ENCODE measurements around the gene TSPAN14.

Gene TSPAN14

DNA sequence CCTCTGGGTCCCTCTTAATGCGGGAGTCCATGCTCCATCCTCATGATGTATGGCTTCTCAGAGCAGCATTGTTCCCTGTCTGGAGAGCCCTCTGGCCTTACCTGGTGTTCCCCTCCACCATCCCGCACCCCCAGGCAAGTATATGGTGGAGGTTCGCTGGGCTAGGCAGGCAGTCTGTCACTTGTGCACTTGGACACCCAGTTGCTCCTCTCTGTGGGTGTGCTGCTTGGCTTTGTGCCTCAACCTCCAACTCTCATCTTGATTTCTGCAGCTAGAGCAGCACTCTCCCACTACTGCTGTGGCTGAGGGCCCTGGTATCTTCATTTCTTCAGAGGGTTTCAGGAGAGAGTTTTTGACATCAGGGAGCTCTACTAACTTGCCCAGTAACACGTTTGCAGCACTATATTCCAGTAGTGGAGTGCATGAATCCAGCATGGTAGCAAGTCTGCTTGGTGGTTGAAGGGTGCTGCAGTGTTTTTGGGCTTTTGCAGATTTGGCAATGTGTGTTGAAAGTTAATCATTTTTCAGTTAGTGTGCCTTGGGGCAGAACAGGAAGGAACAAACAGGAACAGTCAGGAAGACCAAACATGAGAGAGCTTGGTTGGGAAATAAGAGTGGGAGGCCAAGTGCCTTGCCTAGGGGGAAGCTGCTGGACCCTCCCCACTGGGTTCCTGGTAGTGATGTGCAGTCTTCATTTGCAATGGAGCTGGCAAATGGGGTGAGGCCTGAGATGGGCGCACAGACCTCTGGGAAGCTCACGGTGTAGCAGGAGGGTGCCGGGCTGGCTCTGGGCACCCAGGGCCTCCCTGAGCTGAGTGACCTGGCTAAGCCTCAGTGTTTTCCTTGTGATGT is 37.4 kb downstream of the TSPAN14 start:
- DNase-seq = no peak

DNA sequence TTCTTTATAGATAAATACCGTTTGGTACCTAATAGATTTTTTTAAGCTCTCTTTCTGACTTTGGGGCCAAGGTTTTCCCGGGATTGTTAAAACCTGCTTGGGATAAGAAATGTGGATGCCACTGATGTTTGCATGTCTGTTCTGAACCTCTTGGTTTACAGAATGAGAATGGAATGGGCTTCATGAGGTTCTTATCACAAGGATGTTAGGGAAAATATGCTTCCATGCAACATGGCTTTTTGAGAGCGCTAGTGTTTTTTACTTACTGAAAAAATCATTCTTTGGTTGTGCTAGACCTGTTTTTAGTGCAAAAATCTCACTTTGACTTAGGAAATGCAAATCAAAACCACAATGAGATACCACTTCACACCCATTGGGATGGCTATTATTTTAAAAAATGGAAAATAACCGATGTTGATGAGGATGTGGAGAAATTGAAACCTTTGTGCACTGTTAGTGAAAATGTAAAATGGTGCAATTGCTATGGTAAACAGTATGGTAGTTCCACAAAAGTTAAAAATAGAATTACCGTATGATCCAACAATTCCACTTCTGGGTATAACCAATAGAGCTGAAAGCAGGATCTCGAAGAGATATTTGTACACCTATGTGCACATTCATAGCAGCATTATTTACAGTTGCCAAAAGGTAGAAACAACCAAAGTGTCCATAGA is 38.9 kb downstream of the TSPAN14 start:
- DNase-seq = no peak

DNA sequence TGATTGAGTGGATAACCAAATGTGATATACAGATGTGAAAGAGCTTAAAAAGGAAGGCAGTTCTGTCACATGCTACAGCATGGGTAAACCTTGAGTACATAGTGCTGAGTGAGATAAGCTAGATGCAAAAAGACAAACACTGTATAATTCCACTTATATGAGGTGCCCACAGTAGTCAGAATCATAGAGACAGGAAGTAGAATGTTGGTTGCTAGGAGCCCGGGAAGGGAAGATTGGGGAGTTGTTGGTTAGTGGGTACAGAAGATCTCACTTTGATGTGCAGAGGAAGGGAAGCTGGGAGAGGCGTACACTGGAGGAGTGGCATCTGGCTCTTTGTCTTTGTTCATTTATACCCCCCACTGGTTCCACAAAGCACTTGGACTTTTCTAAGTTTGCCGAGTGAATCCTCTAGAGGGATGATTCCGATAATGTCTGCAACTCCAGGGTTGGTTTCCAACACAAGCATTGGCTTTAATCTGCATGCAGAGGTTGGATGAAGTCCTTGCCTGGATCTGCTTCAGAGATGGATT is 39.5 kb downstream of the TSPAN14 start:
- no peak for DNase-seq

DNA sequence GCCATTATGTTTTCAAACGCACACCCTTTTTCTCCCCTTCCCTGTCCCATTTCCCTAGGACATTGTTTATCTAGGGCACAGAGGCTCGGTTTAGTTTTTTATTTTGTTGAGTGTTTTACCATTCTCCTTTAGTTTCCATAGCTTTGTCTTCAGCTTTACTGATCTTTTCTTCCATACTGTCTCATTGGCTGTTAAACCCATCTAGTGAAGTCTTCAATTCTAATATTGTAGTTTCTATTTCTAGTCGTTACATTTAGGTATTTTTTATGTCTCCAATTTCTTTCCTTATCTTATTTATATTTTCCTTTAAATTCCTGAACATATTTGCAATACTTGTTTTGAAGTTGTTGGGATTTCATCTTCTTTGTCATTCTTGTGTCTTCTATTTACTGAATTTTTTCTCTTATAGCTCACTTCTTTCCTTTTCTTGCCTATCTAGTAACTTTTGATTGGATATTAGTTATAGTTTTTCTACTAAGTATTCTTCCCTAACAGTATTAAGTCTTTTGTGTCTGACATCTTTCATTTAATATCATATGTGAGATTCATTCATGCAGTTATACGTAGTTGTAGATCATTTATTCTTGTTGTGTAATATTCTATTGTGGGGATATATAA is 42.6 kb downstream of the TSPAN14 start:
- no peak for DNase-seq

DNA sequence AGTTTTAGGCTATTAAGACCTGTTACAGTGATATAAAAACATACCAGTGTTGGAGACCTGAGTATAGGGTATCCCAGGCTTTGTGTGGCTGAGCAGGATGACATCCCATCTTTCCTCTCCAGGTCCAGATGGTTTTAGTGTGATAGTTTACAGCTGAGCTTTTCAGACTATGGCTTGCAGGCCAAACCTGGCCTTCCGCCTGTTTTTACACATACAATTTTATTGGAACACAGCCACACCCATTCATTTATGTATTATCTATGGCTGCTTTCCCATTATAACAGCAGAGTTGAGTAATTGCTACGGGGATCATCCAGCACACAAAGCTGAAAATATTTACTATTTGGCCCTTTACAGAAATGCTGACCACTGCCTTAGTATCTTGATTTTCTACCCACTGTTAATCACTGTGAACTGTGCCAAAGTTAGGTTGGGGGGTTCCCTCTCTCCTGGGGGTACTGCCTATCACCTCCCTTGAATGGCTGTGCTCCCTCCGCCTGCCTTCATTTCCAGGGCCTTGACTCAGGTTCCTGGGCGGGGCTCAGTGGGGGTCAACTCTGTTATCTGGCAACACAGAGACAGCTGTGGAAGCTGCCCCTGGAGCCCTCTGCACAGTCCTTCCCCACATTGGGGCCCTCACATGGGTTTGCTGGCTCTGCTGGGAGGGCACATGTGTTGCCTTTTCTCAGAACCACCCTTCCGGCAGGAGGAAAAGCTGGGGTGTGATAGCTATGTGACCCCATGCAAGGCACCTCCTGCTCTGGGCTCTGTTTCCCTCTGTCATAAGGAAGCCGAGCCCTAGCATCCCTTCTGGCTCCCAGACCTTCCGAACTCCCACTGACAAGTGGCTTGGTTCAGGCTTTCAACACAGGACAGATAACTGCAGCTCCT is 43.3 kb downstream of the TSPAN14 start:
- no peak for DNase-seq

DNA sequence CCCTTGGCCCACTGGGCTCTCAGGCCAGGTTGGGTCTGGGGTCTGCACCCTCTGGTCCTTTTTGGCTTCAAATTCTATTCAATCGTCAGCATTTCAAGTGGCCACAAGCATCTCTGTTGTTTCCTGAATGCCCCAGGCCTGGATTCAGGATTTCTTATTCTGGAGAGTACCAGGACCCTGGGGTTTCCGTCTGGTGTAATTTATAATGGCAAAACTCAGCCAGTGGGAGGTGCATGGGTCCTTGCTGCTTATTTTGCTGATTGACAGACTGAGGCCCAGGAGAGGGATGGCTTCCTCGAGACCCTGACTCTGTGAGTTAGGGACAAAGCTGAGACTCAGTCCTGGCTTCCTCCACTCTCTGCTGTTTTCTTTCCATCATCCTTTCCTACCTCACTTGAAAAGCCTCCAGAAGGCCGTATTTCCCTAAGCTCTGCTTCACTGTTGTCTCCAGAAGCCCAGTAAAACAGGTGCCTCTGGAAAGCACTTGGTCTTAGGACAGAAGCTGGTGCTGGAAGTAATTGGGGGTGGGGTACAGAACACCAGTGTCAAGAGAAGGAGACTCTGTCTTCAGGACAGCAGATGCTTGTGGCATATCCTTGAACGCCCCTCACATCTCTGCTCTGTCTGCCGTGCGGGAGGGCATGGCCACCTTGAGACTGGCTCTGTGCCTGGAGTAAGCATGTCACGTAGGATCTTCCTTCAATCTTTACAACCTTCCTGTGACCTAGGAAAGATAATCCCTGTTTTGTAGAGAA is 44.1 kb downstream of the TSPAN14 start:
- no peak for DNase-seq

DNA sequence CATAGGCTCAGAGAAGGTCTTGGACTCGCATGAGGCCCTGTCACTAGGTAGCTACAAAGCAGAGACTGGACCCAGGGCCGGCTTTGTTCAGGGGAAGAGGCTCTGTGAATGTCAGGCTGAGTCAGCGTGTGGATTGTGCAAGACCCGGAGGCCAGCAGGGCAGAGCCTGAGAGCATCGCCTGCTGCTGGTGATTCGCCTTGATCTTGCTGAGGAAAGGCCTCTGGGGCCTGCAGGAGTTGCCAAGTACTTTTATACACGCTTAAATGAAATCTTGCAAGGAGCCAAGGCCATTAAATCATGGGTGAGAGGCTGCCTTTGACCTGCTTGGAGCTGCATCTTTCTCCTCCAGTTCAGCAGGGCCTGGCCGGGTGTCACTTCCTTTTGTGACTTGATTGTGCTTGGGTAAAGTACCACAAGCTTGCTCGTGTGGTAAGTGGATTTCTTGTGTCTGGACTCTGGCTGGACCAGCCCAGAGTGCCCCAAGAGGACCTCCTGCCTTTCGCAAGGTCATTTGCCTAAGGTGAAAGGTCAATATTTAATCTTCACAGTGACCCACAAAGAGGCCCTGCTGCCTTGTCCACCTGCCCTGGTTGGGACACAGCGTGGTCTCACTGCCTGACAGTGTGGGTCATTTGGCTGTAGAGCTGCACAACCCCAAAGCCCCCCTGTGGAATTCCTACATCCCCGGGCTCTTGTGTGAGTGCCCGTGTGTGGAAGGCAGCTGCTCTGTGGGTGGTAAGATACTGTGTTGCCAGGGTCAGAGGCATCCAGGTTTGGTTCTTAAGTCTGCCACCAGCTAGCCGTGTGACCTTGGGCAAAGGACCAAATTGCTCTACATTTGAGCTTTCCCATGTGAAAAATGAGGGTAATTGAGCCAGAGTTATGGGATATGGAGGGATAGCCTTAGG is 45.0 kb downstream of the TSPAN14 start:
- peak; percentile 54 for DNase-seq

DNA sequence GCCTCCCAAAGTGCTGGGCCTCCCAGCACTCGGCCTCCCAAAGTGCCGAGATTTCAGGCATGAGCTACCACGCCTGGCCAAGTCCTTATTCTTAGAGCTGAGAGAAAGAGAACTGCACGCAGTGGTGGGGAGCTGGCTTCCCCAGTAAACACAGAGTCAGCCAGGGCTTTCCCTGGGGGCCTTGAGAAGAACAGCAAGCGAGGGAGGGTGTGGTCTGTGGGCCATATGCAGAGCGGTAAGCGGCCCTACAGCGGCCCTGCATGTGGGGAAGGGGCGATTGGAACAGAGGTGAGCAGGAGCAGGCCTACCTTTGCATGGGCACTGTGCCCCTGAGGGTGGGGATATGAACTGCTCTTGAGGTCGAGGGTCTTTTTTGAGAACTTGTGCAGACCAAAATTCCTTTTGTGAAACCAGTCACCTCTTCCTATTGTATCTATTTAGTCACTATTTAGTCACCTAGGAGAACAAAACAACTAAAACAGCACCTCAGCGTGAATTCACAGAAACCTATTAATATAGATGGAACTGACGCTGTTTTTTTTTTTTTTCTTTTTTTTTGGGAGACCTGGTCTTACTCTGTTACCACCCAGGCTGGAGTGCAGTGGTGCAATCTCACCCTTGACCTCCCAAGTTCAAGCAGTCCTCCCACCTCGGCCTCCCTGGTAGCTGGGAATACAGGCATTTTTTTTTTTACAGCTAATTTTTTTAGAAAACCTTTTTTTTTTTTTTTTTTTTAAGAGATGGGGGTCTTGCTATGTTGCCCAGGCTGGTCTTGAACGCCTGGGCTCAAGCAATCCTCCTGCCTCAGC is 46.7 kb downstream of the TSPAN14 start:
- DNase-seq = peak; percentile 55

DNA sequence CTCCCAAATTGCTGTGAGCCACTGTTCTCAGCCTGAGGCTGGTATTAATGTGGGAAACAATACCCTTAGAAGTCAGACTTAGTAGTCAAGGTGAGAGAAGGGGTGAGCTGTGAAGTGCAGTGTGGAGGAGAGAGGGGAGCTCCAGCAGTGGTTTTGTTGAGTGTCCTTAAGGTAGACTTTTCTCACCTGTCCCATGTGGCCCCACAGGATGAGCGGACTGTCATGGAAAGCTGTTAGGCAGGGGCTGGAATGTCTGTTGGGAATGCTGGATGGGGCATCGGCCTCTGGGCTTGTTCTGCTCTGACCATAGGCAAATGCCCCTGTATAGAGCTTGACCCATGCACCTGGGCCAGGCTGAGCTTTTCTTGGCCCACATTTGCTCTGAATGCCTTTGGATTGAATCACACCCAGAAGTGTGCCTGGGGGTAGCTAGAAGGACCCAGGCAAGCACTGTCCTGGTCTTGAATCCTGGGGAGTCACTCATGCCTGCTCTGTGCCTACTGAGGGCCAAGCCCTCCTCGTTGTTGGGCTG is 47.3 kb downstream of the TSPAN14 start:
- no peak for DNase-seq

DNA sequence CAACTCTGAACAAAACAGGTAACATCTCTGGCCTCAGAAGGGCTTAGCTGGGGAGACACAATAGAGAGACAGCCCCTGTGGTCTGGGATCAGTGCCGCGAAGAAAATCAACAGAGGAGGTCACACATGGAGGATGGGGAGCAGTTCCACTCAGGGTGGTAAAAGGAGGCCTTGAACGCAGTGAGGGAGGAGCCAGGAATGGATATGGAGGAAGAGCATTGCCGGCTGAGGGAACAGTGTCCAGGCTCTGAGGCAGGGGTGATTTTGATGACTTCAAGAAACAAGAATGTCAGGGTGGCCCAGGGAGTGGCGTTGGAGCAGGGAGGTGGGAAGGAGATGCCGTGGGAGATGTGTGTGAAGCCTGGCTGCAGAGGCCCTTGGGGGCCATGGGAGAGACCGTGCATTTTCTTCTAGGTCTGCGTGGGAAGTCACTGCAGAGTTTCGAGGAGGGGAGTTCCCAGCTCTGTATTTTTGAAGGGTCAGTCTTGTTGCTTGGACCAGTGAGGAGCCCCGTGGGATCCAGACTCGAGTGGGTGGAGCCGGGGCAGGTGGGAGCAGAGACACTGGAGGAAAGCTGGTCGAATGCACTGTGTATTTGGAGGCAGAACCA is 47.9 kb downstream of the TSPAN14 start:
- no peak for DNase-seq

DNA sequence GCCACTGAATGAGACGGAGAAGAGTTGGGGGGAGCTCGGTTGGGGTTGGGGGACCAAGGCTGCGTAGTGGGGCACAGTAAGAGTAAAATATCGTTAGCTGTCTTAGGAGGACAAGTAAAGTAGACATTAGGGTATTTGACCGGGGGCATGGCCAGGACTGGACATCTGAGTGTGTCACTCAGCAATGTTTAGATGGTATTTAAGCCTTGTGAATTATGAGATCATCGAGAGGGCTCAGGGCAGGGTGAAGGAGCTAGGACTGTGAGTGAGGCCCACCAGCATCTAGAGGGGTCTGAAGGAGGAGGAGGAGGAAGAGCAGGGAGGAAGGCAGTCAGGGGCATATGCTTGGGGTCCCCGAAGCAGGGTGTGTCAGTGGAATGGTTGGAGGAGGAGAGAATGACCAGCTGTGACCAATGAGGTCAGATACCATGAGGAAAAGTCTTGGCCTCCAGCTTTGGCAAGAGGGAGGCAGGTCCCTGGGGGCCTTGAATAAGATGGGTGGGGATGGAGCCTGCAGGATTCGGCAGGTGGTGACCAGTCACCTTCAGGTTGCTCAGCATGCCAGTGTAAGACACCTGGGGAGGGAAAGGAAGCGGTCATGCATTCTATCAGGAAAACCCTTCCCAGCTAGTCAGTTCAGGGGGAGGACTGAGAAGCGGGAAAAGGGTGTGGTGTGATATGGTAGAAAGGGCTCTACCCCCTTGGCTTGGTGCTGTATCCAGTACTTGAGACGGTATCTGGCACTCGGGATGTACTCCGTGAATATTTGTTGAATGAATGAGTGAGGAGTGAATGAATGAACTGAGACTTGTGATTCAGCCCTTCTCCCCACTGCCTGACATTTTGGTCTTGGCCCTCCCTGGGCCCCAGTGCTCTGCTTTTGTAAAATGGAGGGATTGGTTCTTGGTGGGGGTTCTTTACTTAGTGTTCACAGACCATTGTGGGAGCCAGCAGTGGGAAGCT is 48.8 kb downstream of the TSPAN14 start:
- DNase-seq = no peak

DNA sequence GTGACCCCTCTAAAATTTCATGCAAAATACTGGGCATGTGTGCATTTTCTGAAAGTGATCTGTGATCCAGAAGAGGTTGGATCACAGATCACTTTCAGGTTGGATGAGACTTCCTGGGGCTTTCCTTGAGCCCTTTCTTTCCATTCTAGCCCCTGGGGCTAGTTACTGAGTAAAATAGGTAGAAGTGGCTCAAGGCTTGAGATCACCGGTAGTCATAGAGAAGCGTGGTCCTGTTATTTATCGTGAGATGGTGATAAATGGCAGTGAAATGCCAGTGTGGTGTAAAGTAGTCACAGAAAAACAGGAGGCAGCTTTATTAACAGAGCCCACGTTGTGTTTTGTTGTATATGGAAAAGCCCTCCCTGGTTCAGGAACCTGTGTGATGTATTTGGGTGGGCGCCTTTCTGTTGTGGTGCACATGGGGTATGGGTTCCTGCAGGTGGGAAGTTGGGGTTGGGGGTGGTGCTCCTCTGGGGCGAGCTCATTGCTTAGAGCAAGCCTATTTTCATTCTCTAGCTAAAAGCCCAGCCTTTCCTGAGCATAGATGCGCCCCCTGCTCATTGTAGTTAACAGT is 49.6 kb downstream of the TSPAN14 start:
- no peak for DNase-seq

DNA sequence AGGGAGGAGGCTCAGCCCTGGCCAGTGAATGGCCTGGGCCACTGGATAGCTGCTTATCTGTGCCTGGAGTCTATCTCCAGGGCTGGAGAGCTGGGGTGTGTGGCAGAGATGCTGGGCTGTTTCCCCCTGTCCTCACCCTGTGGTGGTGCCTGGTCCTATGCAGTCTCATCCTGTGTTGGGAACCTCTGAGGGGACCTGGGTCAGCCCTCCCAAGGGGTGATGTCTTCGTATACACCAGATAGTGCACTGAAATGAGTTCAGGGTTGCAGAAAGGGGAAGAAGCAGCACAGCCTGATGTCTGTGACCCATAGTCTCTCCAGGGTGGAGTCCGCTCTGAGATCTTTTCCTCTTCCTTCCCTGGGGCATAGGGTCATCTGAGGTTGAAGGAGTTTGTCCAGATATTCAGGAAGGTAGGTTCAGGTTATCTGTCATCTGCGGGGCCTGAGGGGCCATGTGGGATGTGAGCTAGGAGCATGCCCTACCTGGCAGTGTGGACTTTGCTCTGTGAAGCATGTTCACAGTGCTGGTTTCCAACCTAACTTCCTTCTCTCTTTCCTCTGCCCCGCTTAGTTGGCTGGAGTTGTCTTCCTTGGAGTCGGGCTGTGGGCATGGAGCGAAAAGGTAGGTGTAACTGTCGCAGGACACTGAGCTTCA is 50.2 kb downstream of the TSPAN14 start:
- DNase-seq = no peak

DNA sequence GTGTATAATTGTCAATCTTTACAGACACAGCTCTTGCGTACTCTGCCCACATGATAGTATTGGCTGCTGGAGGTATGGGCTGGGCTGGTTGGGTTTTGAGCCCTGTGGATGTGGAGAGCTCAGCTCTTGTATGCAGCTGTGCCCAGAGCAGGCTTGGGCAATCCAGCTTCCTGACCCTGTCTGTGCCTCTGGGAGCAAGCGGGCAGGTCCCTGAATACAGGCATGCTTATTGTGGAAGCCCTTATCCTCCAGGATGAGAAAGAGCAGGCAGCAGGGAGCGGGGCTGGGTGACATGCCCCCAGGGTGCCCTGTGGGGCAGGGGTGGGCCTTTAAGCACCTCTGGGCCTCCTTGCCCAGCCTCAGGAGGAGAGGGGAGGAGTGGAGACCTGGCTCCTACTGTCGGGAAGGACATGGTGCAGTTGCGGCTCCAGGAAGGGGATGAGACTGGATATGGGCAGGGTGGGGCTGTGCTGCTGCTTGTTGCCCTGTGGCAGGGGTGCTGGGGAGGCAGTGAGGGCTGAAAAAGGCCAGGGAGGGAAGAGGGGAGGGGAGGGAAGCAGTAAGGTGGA is 50.9 kb downstream of the TSPAN14 start:
- no peak for DNase-seq

DNA sequence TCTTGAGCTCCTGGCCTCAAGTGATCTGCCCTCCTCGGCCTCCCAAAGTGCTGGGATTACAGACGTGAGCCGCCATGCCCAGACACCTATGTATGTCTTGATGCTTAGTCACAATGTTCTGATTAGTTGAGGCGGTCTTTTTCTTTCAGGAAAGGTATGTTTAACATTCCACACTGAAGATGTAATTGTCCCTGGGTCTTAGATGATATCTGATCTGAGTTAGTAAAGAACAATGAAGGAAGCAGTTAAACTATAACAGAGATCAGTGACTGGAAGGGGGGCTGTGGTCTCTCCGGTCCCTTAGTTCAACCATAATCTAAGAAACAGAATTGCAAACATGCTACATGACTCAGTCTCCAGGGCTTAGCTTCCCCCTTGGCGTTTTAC is 52.1 kb downstream of the TSPAN14 start:
- no peak for DNase-seq

DNA sequence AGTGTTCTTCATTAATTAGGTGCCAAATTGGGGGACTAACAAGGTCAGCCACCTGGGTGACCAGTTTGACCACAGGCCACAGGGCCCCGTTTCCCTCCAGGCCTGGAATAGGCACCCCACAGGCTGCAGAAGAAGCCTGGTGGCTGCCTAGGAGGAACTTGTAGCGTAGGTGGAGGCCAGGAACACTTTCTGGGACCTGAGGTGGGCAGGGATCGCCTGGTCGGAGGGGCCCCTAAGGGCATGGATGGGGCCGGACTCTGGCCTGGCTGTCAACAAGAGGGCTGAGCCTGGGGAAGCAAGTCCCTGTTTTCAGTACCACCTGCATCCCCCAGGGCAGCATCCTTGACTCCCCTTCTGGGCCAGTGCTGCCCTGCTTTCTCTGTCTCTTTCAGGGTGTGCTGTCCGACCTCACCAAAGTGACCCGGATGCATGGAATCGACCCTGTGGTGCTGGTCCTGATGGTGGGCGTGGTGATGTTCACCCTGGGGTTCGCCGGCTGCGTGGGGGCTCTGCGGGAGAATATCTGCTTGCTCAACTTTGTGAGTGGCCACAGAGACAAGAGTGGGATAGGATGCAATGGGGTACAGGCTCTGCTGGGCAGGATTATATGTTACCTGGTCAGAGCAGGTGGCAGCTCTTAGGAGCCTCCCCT is 52.9 kb downstream of the TSPAN14 start:
- no peak for DNase-seq

All from activated T-cell treated with anti-CD3 and anti-CD28 coated beads, Interleukin-2, amount 50 U/mL, for 1 hour (primary cell).